ENCODE measurements around the gene PTX4. TPM values are rescaled to one million over a fixed set of nuclear protein-coding genes. Genes with fewer than 3 reads are reported as not detected.

The PTX4 gene
- total and polyA plus RNA-seq, 9 of the 15 experiments (the other 6 are each of a cell fraction or from before 2014, with no cell fraction given), result 0.11 TPM; not detected in 8

DNA sequence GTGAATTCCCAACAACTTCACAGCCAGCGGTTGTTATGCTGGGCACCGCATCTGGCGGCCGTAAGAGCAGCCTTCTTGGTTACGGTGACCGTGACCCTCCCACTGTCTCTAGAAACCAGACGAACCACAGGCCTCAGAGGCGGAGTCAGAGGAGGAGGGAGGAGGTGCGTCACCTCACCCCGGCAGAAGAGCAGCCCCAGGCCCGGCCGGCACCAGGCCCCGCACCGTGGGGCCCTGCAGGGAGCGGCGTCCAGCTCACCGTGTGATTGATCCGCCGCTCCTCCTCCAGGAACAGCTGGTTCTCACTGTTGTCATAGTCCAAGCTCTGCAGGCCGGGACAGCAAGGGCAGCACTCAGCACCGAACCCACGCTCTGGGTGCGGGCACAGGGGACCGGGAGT lies 27.6 kb downstream of the PTX4 start:
- Histone ChIP-seq H3K9me1 (ENCODE audit: control insufficient read depth, insufficient read depth, low read length) (peaks cover 2% of the 10 kb centered on the region), H3K79me2 (ENCODE audit: control insufficient read depth, insufficient read depth, low read length) (peaks cover 3% of the 10 kb centered on the region; the same call in 1 of the 3 replicates), H3K9me3 (replicated peaks; ENCODE audit: control insufficient read depth, insufficient read depth, low read depth, low read length) (no peaks in the 10 kb centered on the region), H4K20me1 (replicated peaks; ENCODE audit: control insufficient read depth, insufficient read depth, low read length) (0 out of 2 replicates have a peak, but pooled peaks cover 5% of the 10 kb centered on the region), H2AFZ (ENCODE audit: low read depth, low read length) (no peak overlapping the region), H3K4me1 (replicated peaks in 1 of 2; ENCODE audit: control insufficient read depth in 2 of 2, insufficient read depth in 2 of 2, low read length in 2 of 2) (peaks cover 0 to 25% of the 10 kb centered on the region in 2 experiments; a peak in 2 of 5 replicates), H3K9ac (ENCODE audit: insufficient read depth in 1 of 2, low read depth in 2 of 2, low read length in 2 of 2) (no peak overlapping the region), H3K27me3 (ENCODE audit: control insufficient read depth in 2 of 2, insufficient read depth in 2 of 2, low read length in 2 of 2) (no peaks in the 10 kb centered on the region), H3K4me3 (no peak overlapping the region), H3K36me3 (ENCODE audit: control insufficient read depth, insufficient read depth, low read length) (peaks cover 50% of the 10 kb centered on the region; the same call in 2 of the 3 replicates), H3K4me2 (ENCODE audit: insufficient read depth, low read length) (no peak overlapping the region), H3K27ac (ENCODE audit: extremely low read depth, low read depth, low read length) (no peak overlapping the region)
- no peak for TF ChIP-seq OTX1 (CRISPR knock-in tag; IDR thresholded peaks at IDR 0.05)
- no peak for TF ChIP-seq CEBPB (tag; IDR thresholded peaks at IDR 0.05)
- no peak for TF ChIP-seq CBFA2T3 (IDR thresholded peaks at IDR 0.05)
- no peak for TF ChIP-seq ZNF133 (CRISPR knock-in tag; IDR thresholded peaks at IDR 0.05)
- no peak for TF ChIP-seq HDAC6 (IDR thresholded peaks at IDR 0.05; ENCODE audit: low read depth, low read length)
- TF ChIP-seq NFRKB (IDR thresholded peaks at IDR 0.05; ENCODE audit: low read depth), result no peak
- no peak for TF ChIP-seq ZNF780A (CRISPR knock-in tag; IDR thresholded peaks at IDR 0.05)
- TF ChIP-seq ZNF431 (CRISPR knock-in tag; IDR thresholded peaks at IDR 0.05), result no peak
- TF ChIP-seq PYGO2 (tag; IDR thresholded peaks at IDR 0.05), result no peak
- TF ChIP-seq TBP (optimal IDR thresholded peaks at IDR 0.05; ENCODE audit: low read depth, low read length), result no peak
- TF ChIP-seq EP300 (IDR thresholded peaks at IDR 0.05; ENCODE audit: low read length), result no peak
- no peak for TF ChIP-seq ZNF24 (IDR thresholded peaks at IDR 0.05)
- no peak for TF ChIP-seq CCNT2 (IDR thresholded peaks at IDR 0.05; ENCODE audit: borderline replicate concordance, extremely low read depth, insufficient read length, low read depth, low read length)
- TF ChIP-seq NFYB (IDR thresholded peaks at IDR 0.05; ENCODE audit: extremely low read depth, insufficient read length), result no peak
- TF ChIP-seq, protein P1, sequence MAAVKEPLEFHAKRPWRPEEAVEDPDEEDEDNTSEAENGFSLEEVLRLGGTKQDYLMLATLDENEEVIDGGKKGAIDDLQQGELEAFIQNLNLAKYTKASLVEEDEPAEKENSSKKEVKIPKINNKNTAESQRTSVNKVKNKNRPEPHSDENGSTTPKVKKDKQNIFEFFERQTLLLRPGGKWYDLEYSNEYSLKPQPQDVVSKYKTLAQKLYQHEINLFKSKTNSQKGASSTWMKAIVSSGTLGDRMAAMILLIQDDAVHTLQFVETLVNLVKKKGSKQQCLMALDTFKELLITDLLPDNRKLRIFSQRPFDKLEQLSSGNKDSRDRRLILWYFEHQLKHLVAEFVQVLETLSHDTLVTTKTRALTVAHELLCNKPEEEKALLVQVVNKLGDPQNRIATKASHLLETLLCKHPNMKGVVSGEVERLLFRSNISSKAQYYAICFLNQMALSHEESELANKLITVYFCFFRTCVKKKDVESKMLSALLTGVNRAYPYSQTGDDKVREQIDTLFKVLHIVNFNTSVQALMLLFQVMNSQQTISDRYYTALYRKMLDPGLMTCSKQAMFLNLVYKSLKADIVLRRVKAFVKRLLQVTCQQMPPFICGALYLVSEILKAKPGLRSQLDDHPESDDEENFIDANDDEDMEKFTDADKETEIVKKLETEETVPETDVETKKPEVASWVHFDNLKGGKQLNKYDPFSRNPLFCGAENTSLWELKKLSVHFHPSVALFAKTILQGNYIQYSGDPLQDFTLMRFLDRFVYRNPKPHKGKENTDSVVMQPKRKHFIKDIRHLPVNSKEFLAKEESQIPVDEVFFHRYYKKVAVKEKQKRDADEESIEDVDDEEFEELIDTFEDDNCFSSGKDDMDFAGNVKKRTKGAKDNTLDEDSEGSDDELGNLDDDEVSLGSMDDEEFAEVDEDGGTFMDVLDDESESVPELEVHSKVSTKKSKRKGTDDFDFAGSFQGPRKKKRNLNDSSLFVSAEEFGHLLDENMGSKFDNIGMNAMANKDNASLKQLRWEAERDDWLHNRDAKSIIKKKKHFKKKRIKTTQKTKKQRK (IDR thresholded peaks at IDR 0.05; ENCODE audit: borderline replicate concordance, low read depth, low read length), result no peak
- TF ChIP-seq BCOR (IDR thresholded peaks at IDR 0.05), result no peak
- TF ChIP-seq BRCA1 (IDR thresholded peaks at IDR 0.05), result no peak
- TF ChIP-seq BRCA1 (CRISPR knock-in tag; IDR thresholded peaks at IDR 0.05), result no peak
- TF ChIP-seq, protein P2, sequence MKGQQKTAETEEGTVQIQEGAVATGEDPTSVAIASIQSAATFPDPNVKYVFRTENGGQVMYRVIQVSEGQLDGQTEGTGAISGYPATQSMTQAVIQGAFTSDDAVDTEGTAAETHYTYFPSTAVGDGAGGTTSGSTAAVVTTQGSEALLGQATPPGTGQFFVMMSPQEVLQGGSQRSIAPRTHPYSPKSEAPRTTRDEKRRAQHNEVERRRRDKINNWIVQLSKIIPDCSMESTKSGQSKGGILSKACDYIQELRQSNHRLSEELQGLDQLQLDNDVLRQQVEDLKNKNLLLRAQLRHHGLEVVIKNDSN (CRISPR knock-in tag; IDR thresholded peaks at IDR 0.05), result no peak
- TF ChIP-seq SP1 (CRISPR knock-in tag; IDR thresholded peaks at IDR 0.05), result no peak
- TF ChIP-seq NCOA1 (IDR thresholded peaks at IDR 0.05; ENCODE audit: low read depth), result no peak
- in situ Hi-C loops (cut with MboI) (no loop called here), intact Hi-C loops (cut with micrococcal nuclease) (no loop called here)
- ATAC-seq (no peak), FAIRE-seq (no peak), DNase-seq (ENCODE audit: extremely low read depth in 1 of 4, low spot score in 3 of 4) (no peak)
- BruUV-seq (replicated peaks), result no TSS peak
- ChIA-PET CTCF (ENCODE audit: low intra/inter-chr PET ratio) (no interaction called here), POLR2A (interaction anchor here (1.5 kb wide), 1 partner anchor 12 kb away, joined by 5 read pairs; no protein-coding TSS in a partner anchor)
- 96% methylated on average over 3 of the region's 24 CpGs for WGBS (ENCODE audit: insufficient coverage, low coverage, missing lambda C conversion rate)
